Testis (tissue), 2 donors: ENCODE results near the gene ZNF217.

Experiments
- CTCF ChIP-seq, 3 experiments: fragments of 450-650 bp in 2 of 3; fragments of 200-600 bp in 1 of 3; sonication (generic) in 1 of 3; IDR thresholded peaks; one replicate each; pipeline ENCODE4 v1.5.1; 2016 to 2019; ENCODE audit warnings: antibody characterized with exemption in 3 of 3, mild to moderate bottlenecking in 2 of 3, moderate library complexity in 1 of 3
- POLR2A ChIP-seq: fragments of 450-650 bp; IDR thresholded peaks from one replicate; pipeline ENCODE4 v1.6.1; 2017; ENCODE audit warnings: antibody characterized with exemption, mild to moderate bottlenecking, moderate library complexity

DNA sequence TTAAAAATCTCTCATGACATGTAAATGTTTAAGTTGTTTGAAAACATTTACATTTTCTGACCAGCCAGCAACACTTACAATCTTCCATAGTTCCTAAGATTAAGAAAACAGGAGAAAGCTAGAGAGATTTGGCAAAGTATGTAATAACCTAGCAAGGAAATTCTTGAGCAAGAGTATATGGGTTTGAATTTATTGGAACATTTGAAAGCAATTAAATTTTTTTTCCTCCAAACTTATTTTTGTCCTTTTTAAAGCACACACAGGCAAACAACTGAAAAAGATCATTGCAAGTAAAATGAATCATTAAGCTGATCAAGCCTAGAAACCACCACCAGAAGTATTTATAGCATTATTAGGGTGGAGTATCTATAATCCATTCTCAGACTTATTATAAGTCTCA lies 20.1 kb upstream of the ZNF217 start:
- TF ChIP-seq POLR2A (no peak), CTCF (IDR thresholded peaks at IDR 0.05) (no peak)
